AG09309 (cell line): ENCODE measurements around the gene MAP3K2.

Experiments used
- DNase-seq: peaks from one replicate; pipeline ENCODE4 v3.0.0-alpha.2; 2010; ENCODE audit warnings: low read depth
- H3K4me3 ChIP-seq: 2 replicates; pipeline ENCODE4 v1.5.1; 2011; ENCODE audit warnings: mild to moderate bottlenecking, low read depth, low read length, moderate library complexity; ENCODE audit not compliant: control insufficient read depth
- TF ChIP-seq, protein P1 (sequence below): IDR thresholded peaks from 2 replicates; pipeline ENCODE4 v1.5.1; 2011; ENCODE audit warnings: mild to moderate bottlenecking, low read depth, low read length, inconsistent platforms; ENCODE audit not compliant: insufficient read depth, control insufficient read depth; ENCODE audit errors: missing control alignments

MAP3K2 gene

DNA sequence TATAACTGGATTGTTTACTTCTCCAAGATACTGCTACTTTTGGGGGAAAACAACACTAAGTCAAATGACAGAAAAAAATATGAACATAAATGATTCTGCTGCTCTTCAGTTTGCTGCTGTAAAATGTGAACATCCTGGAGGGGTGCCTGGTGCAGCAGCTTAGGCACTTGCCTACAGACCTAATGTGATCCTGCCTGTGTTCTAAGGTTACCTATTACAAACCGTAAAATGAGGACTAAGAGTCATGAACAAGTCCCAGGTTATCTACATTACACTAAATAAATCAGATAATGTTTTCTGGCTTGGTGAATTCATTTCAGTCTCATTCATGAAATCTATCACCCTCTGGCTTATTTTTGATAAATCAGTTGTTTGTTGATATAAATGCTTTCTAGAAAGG is 55.4 kb downstream of the MAP3K2 start:
- TF ChIP-seq, protein P1, sequence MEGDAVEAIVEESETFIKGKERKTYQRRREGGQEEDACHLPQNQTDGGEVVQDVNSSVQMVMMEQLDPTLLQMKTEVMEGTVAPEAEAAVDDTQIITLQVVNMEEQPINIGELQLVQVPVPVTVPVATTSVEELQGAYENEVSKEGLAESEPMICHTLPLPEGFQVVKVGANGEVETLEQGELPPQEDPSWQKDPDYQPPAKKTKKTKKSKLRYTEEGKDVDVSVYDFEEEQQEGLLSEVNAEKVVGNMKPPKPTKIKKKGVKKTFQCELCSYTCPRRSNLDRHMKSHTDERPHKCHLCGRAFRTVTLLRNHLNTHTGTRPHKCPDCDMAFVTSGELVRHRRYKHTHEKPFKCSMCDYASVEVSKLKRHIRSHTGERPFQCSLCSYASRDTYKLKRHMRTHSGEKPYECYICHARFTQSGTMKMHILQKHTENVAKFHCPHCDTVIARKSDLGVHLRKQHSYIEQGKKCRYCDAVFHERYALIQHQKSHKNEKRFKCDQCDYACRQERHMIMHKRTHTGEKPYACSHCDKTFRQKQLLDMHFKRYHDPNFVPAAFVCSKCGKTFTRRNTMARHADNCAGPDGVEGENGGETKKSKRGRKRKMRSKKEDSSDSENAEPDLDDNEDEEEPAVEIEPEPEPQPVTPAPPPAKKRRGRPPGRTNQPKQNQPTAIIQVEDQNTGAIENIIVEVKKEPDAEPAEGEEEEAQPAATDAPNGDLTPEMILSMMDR, result no peak
- H3K4me3 ChIP-seq, result no peak overlapping the region
- DNase-seq, result no peak

DNA sequence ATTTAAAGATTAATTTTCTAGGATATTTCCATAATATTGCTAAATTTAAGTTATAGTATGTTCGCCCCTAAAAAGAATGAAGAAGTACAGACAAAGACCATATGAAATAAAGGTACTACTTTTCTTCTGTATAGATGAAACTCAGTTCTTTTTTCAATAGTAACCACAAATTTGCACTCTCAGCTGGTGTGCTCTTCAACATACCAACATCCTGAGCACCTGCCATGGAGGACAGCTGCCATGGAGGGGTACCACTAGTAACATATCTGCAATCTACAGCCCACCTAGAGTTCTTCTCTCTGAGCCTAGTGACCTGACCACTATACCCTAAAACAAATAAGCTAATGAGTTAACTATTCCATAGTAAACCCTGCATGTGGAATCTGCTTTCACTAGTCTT is 57.0 kb downstream of the MAP3K2 start:
- DNase-seq, result no peak
- no peak overlapping the region for H3K4me3 ChIP-seq
- TF ChIP-seq, protein P1, result no peak

DNA sequence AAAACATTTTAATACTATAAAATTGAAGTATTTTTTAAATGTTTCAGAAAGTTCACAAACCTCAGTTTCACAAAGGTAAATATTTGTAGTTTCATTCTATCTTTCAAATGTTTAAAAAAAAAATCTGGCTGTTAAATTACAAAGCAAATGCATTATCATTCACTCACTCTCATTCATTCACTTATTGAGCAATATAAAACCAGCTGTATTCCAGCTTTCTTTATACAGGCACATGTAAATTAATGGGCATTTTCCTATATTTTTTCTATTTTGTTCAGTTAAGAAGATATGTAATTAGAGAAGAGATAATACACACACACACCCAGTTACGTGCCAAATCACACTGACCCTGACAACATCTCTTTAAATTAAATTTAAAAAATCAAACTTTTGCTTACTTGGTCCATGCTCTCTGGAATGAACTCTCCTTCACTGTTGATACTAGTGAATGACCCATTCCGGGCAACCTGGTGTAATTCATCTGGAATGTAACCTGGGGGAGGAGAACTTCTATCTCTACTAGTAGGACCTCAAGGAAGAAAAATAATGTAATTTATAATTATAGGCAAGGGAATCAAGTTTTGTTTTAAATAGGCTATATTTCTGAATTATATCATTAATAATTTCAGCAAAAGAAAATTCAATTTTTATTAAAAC is 61.4 kb downstream of the MAP3K2 start:
- TF ChIP-seq, protein P1, result no peak
- H3K4me3 ChIP-seq, result no peak overlapping the region
- DNase-seq, result no peak

DNA sequence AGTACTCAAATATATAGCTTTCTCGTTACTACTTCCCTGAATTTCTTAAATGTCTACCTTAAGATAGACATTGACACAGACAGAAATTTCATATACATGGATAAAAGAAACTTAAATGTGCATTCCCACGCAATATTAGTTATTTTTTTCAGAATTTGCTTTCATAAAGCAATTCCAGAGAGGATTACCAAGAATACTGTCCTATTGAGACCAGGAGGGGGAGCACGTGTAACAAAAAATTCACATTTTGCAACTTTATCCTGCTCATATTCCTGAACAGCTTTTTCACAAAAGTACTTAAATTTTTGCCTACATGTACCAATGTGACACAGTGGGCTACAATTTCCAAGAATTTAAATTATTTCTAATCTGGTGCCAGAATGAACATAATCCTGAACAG is 63.1 kb downstream of the MAP3K2 start:
- no peak overlapping the region for H3K4me3 ChIP-seq
- TF ChIP-seq, protein P1, result peak; percentile 63
- peak; percentile 27 for DNase-seq

DNA sequence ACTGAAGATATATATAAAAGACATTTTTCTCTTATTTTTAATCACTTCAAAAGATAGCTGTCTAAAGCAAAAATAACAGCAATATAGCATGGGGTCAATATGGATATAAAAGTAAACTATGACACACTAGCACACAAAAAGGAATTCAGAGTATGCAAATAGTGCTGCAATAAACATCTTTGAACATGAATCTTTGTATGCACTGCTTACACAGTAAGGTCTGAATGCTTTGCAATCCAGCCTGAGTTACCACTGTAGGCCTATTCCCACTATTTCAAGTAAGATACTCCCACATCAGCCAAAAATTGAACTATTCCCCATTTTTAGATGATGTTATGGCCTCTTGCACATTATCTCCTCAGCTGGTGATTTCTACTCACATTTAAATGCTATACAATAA is 66.5 kb downstream of the MAP3K2 start:
- TF ChIP-seq, protein P1, result no peak
- H3K4me3 ChIP-seq, result no peak overlapping the region
- no peak for DNase-seq

DNA sequence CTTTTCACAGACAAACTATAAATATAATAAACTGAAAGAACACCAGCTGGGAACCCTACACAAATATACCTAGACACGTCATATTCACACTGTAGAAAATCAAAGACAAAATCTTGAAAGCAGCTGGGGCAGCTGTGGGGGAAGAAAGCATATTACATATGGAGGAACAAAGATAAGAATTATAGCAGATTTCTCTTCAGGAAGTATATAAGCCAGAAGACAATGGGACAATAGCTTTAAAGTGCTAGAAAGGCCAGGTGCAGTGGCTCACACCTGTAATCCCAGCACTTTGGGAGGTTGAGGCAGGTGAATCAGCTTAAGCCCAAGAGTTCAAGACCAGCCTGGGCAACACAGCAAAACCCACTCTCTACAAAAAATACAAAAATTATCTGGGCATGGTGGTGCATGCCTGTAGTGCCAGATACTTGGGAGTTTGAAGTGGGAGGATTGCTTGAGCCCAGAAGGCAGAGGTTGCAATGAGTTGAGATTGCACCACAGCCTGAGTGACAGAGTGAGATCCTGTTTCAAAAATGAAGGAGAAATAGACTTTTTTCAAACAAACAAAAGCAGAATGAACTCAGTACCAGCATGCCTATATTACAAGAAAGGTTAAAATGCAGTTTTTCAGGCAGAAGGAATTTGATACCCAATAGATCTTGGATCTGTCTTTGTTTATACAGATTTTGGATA is 67.0 kb downstream of the MAP3K2 start:
- DNase-seq, result no peak
- no peak overlapping the region for H3K4me3 ChIP-seq
- TF ChIP-seq, protein P1, result no peak
